ENCODE measurements around the gene CDH18.

The CDH18 gene

GRCh38 chr5:19733612-19734495 lies 254.1 kb downstream of the CDH18 start:
- DNase-seq (ENCODE audit: low read depth) = no peak

- no peak for DNase-seq (ENCODE audit: low read depth)
Observed at GRCh38 chr5:19728571-19728970, 259.4 kb downstream of the CDH18 start.

GRCh38 chr5:19719109-19719508 lies 268.9 kb downstream of the CDH18 start:
- no peak for DNase-seq (ENCODE audit: low read depth)

GRCh38 chr5:19713740-19714139 lies 274.3 kb downstream of the CDH18 start:
- no peak for DNase-seq (ENCODE audit: low read depth)

GRCh38 chr5:19709403-19709802 lies 278.6 kb downstream of the CDH18 start:
- DNase-seq (ENCODE audit: low read depth) = no peak

GRCh38 chr5:19706776-19707175 lies 281.2 kb downstream of the CDH18 start:
- no peak for DNase-seq (ENCODE audit: low read depth)

GRCh38 chr5:19701731-19702130 lies 286.3 kb downstream of the CDH18 start:
- DNase-seq (ENCODE audit: low read depth) = no peak

- no peak for DNase-seq (ENCODE audit: low read depth)
Observed at GRCh38 chr5:19694949-19695611, 292.9 kb downstream of the CDH18 start.

GRCh38 chr5:19690978-19691377 lies 297.0 kb downstream of the CDH18 start:
- no peak for DNase-seq (ENCODE audit: low read depth)

GRCh38 chr5:19685473-19685872 lies 302.5 kb downstream of the CDH18 start:
- DNase-seq (ENCODE audit: low read depth) = no peak

- no peak for DNase-seq (ENCODE audit: low read depth)
Observed at GRCh38 chr5:19676895-19677294, 311.1 kb downstream of the CDH18 start.

- no peak for DNase-seq (ENCODE audit: low read depth)
Observed at GRCh38 chr5:19660679-19661078, 327.3 kb downstream of the CDH18 start.

GRCh38 chr5:19655627-19656026 lies 332.4 kb downstream of the CDH18 start:
- DNase-seq (ENCODE audit: low read depth) = no peak

- no peak for DNase-seq (ENCODE audit: low read depth)
Observed at GRCh38 chr5:19638461-19638860, 349.5 kb downstream of the CDH18 start.

GRCh38 chr5:19630876-19631275 lies 357.1 kb downstream of the CDH18 start:
- DNase-seq (ENCODE audit: low read depth) = no peak

- no peak for DNase-seq (ENCODE audit: low read depth)
Observed at GRCh38 chr5:19626211-19626610, 361.8 kb downstream of the CDH18 start.

GRCh38 chr5:19625562-19625961 lies 362.4 kb downstream of the CDH18 start:
- DNase-seq (ENCODE audit: low read depth) = no peak

GRCh38 chr5:19619571-19619970 lies 368.4 kb downstream of the CDH18 start:
- DNase-seq (ENCODE audit: low read depth) = no peak

- DNase-seq (ENCODE audit: low read depth) = no peak
Observed at GRCh38 chr5:19616701-19617215, 371.2 kb downstream of the CDH18 start.

GRCh38 chr5:19615661-19616060 lies 372.3 kb downstream of the CDH18 start:
- no peak for DNase-seq (ENCODE audit: low read depth)

GRCh38 chr5:19615071-19615470 lies 372.9 kb downstream of the CDH18 start:
- DNase-seq (ENCODE audit: low read depth) = no peak

GRCh38 chr5:19608444-19609002 lies 379.5 kb downstream of the CDH18 start:
- DNase-seq (ENCODE audit: low read depth) = no peak

- DNase-seq (ENCODE audit: low read depth) = no peak
Observed at GRCh38 chr5:19605846-19606407, 382.1 kb downstream of the CDH18 start.
